Astrocyte (in vitro differentiated cells and primary cell): ENCODE data around the gene SUPT3H. TPM values are rescaled to one million over a fixed set of nuclear protein-coding genes. Genes with fewer than 3 reads are reported as not detected.

ENCODE experiments used
- DNase-seq: peaks from one replicate; pipeline ENCODE4 v3.0.0-alpha.2; 2010; ENCODE audit warnings: low read depth
- FAIRE-seq: peaks from 2 replicates; lab custom pipeline; 2011; peaks lifted over from hg19 to GRCh38; lab: Jason Lieb, UNC
- H2AFZ ChIP-seq: 2 replicates; pipeline ENCODE4 v1.6.0; 2012; ENCODE audit warnings: low read depth, low read length, inconsistent platforms
- H3K27ac ChIP-seq: 2 replicates; pipeline ENCODE4 v1.5.1; 2011; ENCODE audit warnings: low read depth, low read length, inconsistent platforms
- H3K27me3 ChIP-seq: 2 replicates; pipeline ENCODE4 v1.6.0; 2011; ENCODE audit warnings: low read length, inconsistent platforms; ENCODE audit not compliant: insufficient read depth
- H3K36me3 ChIP-seq: 2 replicates; pipeline ENCODE4 v1.5.1; 2011; ENCODE audit warnings: low read length, inconsistent platforms; ENCODE audit not compliant: insufficient read depth
- H3K4me1 ChIP-seq: 2 replicates; pipeline ENCODE4 v1.5.1; 2011; ENCODE audit warnings: low read length, inconsistent platforms; ENCODE audit not compliant: insufficient read depth
- H3K4me2 ChIP-seq: 2 replicates; pipeline ENCODE4 v1.6.0; 2012; ENCODE audit warnings: low read length, inconsistent platforms
- H3K4me3 ChIP-seq: 2 replicates; pipeline ENCODE4 v1.5.1; 2011; ENCODE audit warnings: low read depth, mild to moderate bottlenecking, low read length, inconsistent platforms; ENCODE audit not compliant: insufficient read depth
- H3K79me2 ChIP-seq: 2 replicates; pipeline ENCODE4 v1.6.0; 2012; ENCODE audit warnings: mild to moderate bottlenecking, low read length, inconsistent platforms; ENCODE audit not compliant: insufficient read depth
- H3K9ac ChIP-seq: 2 replicates; pipeline ENCODE4 v1.6.0; 2012; ENCODE audit warnings: mild to moderate bottlenecking, low read length, inconsistent platforms
- H3K9me3 ChIP-seq: 2 replicates; pipeline ENCODE4 v1.5.1; 2012; ENCODE audit warnings: low read depth, mild to moderate bottlenecking, low read length, inconsistent platforms; ENCODE audit not compliant: insufficient read depth
- H4K20me1 ChIP-seq: 2 replicates; pipeline ENCODE4 v1.6.0; 2012; ENCODE audit warnings: low read length, inconsistent platforms; ENCODE audit not compliant: insufficient read depth
- H3K27ac Mint-ChIP-seq: one replicate; pipeline ENCODE4 v1.8.0; 2021; ENCODE audit warnings: mild to moderate bottlenecking, mixed read lengths; ENCODE audit not compliant: unreplicated experiment
- H3K27me3 Mint-ChIP-seq: one replicate; pipeline ENCODE4 v1.8.0; 2021; ENCODE audit warnings: low read depth, mixed read lengths; ENCODE audit not compliant: unreplicated experiment
- H3K36me3 Mint-ChIP-seq: one replicate; pipeline ENCODE4 v1.8.0; 2021; ENCODE audit warnings: low read depth, mixed read lengths; ENCODE audit not compliant: unreplicated experiment
- H3K4me1 Mint-ChIP-seq: one replicate; pipeline ENCODE4 v1.8.0; 2021; ENCODE audit warnings: low read depth, mixed read lengths; ENCODE audit not compliant: unreplicated experiment
- H3K4me3 Mint-ChIP-seq: one replicate; pipeline ENCODE4 v1.8.0; 2021; ENCODE audit warnings: mild to moderate bottlenecking, moderate library complexity, mixed read lengths; ENCODE audit not compliant: unreplicated experiment
- H3K9me3 Mint-ChIP-seq: one replicate; pipeline ENCODE4 v1.8.0; 2021; ENCODE audit warnings: mild to moderate bottlenecking, mixed read lengths; ENCODE audit not compliant: unreplicated experiment
- CTCF ChIP-seq: IDR thresholded peaks from 2 replicates; pipeline ENCODE4 v1.5.1; 2011; ENCODE audit warnings: low read depth, mild to moderate bottlenecking, inconsistent platforms, low read length, moderate library complexity; ENCODE audit not compliant: insufficient read depth
- EZH2 ChIP-seq: IDR thresholded peaks from 2 replicates; pipeline ENCODE4 v1.6.1; 2012; ENCODE audit warnings: mild to moderate bottlenecking, low read length, inconsistent platforms; ENCODE audit not compliant: insufficient read depth
- total RNA-seq: library from RNA; stranded (reverse); gene quantifications from 2 replicates; pipeline ENCODE4 v1.2.1, GENCODE V29; 2021

Gene SUPT3H
- total RNA-seq, 1 donor from 2014 or later, result 12.4 TPM

GRCh38 chr6:45422503-45423110 is 44.9 kb upstream of the SUPT3H start:
- peak overlapping the region; percentile 88 for H3K27ac ChIP-seq
- H3K27ac Mint-ChIP-seq, result peak overlapping the region; percentile 72
- no peaks in the 10 kb centered on the region for H3K36me3 ChIP-seq
- no peak for TF ChIP-seq CTCF
- TF ChIP-seq EZH2, result no peak
- H3K9me3 ChIP-seq, result no peaks in the 10 kb centered on the region
- H3K4me1 Mint-ChIP-seq, result peaks cover 18% of the 10 kb centered on the region
- FAIRE-seq (no peak), DNase-seq (peak; percentile 55)
- peak overlapping the region; percentile 74 for H2AFZ ChIP-seq
- no peaks in the 10 kb centered on the region for H3K27me3 ChIP-seq
- H3K27me3 Mint-ChIP-seq, result no peaks in the 10 kb centered on the region
- peak overlapping the region; percentile 96 for H3K9ac ChIP-seq
- peak overlapping the region; percentile 86 for H3K4me3 ChIP-seq
- no peaks in the 10 kb centered on the region for H4K20me1 ChIP-seq
- H3K9me3 Mint-ChIP-seq, result no peaks in the 10 kb centered on the region
- peaks cover 26% of the 10 kb centered on the region for H3K4me1 ChIP-seq
- H3K36me3 Mint-ChIP-seq, result no peaks in the 10 kb centered on the region
- peak overlapping the region; percentile 98 for H3K4me3 Mint-ChIP-seq
- H3K4me2 ChIP-seq, result peak overlapping the region; percentile 98
- peaks cover 81% of the 10 kb centered on the region for H3K79me2 ChIP-seq

- Mint-ChIP-seq H3K27me3 (no peaks in the 10 kb centered on the region), H3K36me3 (no peaks in the 10 kb centered on the region), H3K9me3 (no peaks in the 10 kb centered on the region), H3K4me1 (peaks cover 21% of the 10 kb centered on the region), H3K4me3 (peak overlapping the region; percentile 98), H3K27ac (peak overlapping the region; percentile 92)
- no peak for FAIRE-seq
- peak overlapping the region; percentile 98 for H3K4me2 ChIP-seq
- H3K79me2 ChIP-seq, result peaks cover 74% of the 10 kb centered on the region
- H4K20me1 ChIP-seq, result no peaks in the 10 kb centered on the region
- H3K36me3 ChIP-seq, result no peaks in the 10 kb centered on the region
- H3K27me3 ChIP-seq, result no peaks in the 10 kb centered on the region
- H3K4me3 ChIP-seq, result peak overlapping the region; percentile 86
- DNase-seq, result peak; percentile 58
- no peaks in the 10 kb centered on the region for H3K9me3 ChIP-seq
- H2AFZ ChIP-seq, result peak overlapping the region; percentile 62
- H3K4me1 ChIP-seq, result peaks cover 26% of the 10 kb centered on the region
- TF ChIP-seq EZH2, result no peak
- no peak for TF ChIP-seq CTCF
- H3K9ac ChIP-seq, result peak overlapping the region; percentile 96
- peak overlapping the region; percentile 88 for H3K27ac ChIP-seq
Observed at GRCh38 chr6:45421709-45422502, 44.2 kb upstream of the SUPT3H start.
